Measurements from ENCODE around the gene ATRNL1.

ATRNL1 gene

DNA sequence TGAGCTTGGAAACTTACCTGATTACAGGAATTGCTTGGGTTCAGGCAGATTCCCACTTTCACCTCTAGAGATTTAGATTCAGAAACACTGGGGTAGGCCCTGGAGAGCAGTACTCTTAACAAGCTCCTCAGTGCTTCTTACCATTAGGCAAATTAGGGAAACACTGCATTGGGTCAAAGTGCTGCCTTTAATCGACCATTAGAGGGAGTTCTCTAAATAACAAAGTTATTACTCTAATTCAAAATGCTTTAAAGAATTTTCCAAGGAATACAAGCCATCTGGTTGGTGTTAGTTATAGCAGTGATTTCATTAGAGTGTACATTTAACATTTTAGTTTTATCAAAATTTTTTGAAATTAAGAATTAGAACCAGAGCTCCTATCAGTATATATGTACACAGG lies 855.3 kb downstream of the ATRNL1 start:
- DNase-seq (ENCODE audit: low spot score): no peak

DNA sequence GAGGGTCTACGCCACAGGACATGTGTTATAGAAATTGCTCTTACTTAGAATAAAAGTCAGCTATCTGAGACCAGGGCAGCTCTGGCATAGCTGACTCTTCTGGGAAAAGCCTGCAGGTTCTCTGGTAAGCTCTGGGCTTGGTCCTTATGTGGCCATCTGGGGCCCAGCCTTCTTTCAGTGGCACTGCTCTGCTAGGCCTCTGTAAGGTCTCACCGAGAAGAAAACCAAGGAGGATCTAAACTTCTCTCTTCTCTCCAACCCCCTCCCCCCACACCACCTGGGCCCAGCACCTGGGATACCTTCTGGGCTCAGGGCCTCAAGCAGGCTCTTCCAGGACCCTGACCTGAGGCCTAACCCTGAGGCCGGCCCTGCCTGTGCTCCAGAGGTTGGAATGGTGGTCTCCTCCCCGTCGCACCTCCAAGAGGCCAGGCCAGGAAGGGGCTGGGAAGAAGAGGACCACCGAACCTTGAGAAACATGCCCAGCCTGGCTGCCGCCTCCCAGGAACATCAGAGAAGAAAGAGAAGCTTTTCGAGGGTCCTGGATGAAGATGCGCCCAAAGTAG lies 856.2 kb downstream of the ATRNL1 start:
- no peak for DNase-seq (ENCODE audit: low spot score)

DNA sequence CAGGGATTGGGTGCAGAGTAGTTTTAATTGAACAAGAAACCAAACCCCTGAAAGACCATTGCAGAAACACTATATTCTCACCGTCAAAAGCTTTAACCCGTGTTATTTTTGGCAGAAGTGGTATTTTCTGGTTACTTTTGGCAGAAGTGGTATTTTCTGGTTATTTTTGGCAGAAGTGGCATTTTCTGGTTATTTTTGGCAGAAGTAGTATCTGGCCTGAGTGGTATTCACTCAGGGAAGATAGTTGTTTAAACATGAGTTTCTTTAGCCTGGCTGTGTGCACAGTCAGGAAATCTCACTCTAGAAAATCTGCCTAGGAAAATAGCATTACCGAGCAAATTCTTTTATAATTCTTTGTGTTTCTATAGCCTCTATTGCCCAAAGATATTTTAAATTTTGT lies 857.2 kb downstream of the ATRNL1 start:
- no peak for DNase-seq (ENCODE audit: low spot score)

DNA sequence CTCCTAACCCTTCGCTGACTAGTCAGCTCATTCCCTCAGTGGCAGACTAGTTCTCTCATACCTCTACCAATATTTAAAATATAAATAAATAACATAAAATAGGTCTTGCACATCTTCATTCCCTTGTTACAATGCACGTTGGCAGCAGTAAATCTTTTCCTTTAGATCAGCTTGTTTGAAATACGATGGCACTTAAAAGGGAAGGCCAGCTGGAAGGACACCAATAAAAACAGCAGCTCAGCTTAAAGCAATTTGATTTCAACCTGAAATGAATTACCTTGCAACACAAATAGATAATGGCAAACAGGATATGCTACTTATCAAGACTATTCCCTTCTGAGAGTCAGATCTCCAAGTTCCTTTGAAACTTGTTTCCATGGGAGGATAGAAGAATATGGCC lies 858.1 kb downstream of the ATRNL1 start:
- DNase-seq (ENCODE audit: low spot score): no peak

DNA sequence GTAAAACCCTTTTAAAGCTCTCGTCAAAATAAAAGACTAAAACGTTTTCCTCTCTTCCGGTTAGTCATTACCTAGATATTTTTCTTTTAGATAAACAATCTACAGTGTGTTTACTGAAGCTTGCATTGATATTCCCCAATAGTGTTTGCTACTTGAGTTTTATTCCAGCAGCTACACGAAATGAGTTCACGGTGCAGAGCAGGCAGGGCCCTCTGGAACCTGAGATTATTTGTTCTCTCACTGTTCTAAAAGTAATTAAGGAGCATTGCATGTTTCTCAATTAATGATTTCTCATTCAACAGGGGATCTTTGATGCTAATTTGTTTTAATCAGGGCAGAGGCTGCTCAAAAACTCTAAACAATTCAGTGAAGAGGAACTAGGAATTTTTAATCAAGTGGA lies 860.1 kb downstream of the ATRNL1 start:
- no peak for DNase-seq (ENCODE audit: low spot score)

DNA sequence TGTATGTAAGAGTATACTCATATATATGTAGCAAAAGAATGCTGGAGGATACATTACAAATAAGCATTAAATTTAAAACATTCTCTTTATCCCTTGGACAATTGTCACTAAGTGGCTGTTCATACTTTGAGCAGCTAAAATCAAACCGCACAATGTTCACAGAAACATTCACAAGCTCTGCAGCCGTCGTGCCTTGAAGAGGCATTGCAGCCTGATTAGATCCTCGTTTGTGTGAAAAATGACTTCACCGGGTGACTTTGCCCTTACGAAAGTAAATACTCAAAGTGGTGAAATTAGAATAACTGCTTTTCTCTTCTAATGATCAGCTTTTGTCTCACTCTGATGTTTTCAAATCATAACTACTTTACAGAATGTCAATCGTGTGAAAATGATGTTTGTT lies 860.8 kb downstream of the ATRNL1 start:
- no peak for DNase-seq (ENCODE audit: low spot score)

DNA sequence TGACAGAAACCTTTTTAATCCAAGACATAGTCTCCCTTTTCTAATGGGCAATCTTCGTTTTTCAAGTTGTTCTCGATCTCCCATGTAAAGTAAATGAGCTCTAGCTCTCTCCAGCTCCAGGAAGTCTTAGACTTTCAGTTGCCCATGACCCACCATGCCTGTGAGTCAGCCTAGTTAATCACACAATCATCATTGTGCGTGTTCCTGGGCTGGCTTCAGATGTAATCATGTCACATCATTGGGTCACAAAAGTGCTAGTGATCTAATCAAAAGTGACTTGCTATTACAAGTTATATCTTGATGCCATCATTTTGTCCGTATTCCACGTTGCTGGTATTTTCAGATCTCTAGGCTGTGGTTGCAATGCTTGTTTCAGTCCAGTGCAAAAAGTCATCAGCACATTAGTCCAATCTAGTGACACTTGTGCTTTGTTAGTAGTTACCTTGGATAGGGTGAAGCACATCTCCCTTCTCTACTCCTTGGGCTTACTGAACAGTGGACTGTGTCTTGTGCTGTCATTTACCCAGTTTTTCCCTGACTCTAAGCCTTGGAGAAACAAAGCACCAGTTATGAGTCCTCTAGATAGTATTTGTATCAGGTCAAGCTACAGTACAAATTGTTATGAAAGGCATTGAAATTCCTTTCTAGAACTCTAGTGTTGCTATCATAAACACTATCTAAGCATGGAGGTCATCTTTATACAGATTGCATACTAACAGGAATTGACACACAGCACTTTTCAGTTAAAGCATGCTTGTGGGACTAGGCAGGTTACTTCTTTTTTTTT lies 863.3 kb downstream of the ATRNL1 start:
- no peak for DNase-seq (ENCODE audit: low spot score)

DNA sequence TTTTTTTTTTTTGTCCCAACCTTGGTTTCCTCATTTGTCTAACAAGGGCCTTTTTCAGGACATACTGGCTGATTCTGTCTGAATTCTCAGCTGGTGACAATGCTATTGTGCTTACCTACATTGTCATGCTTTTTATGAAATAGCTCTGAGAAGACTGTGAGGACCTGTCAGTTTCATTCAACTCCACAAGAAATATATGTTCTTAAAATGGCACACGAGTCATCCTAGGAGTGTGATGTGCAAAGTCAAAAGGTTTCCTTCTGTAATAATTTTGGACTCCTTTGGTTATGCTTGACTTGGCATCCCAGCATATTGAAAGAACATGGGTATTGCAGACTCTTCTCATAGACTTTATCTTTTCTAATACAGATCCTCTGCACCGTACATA lies 863.8 kb downstream of the ATRNL1 start:
- DNase-seq (ENCODE audit: low spot score): no peak

DNA sequence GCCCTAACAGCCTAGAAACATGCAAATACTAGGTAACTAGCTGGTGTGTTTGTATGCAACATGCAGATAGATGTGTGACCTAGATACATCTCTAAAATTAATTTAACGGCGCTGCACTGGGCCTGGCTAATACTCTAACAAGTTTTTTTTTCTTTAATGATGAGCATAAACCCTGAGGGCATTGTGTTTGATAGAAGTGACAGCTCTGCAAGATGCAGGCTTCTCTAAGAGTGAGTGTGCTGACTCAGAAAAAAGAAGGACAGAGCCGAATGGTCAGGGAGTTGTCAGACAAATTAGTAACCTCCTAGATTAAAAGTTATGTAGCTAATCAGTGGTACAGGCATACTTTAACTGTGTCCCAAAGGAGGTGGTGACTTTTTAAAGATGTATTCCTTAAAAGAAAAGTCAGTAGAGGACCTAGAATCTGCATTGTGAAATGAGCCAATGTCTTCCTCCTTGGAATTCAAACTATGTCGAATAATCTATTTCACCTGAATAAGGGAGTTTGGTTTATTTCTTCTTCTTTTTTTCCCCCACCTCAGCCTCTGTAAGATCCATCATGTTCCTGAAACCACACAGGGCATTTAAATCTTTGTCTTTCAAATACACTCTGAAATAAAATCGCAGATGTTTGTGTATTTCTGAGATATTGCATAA lies 864.7 kb downstream of the ATRNL1 start:
- no peak for DNase-seq (ENCODE audit: low spot score)

DNA sequence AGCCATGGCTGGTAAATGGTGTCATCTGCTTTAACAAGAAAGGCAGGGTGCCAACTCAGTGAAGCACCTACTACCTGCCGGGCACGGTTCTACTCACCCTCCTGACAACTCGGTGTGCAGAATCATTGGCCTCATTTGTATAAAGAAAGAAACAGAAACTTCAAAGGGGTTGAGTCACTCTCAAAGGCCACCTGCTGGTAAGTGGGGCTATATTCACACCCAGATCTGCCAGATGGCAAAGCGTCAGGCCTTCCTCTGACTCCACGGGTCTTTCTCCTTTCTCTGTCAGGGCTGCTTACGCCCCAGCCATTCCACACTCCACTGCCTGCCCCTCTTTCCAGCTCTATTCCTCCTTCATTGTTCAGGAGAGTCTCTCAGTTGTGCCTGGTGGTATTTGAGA lies 870.7 kb downstream of the ATRNL1 start:
- DNase-seq (ENCODE audit: low spot score): no peak

DNA sequence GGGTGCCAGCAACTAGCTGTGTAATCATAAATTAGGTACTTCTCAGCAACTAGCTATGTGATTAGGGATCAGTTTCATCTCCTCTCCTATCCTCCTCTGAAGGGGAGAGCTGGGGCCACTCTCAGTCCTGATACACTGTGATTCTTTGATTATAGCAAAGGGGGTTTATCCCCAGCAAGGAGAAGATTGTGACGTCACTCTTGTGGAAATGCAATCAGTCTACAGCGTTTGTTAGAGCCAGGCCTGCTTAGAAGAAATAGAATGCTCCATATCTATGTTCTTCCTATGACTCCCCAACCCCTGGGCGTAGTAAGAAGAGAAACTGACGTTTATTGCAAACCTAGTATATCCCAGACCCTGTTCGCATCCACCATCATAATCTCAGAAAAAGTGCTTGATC lies 871.7 kb downstream of the ATRNL1 start:
- no peak for DNase-seq (ENCODE audit: low spot score)

DNA sequence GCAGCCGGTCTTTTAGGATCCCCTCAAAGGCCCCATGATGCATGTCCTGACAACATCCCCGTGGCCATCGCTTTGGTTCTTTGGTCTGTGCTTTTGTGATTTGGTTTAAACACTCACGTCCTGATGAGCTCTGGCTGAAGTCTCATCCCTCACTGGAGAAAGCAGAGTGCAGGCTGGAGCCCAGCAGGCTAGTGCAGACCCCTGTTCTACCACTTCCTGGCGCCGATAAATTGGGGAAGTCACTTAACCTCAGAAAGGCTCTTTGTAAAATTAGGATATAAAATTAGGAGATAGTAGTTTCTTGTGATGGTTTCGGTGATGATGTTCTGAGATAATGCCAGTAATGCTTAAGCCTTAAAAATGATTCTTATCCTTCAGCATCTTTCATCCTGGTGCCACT lies 872.2 kb downstream of the ATRNL1 start:
- no peak for DNase-seq (ENCODE audit: low spot score)

DNA sequence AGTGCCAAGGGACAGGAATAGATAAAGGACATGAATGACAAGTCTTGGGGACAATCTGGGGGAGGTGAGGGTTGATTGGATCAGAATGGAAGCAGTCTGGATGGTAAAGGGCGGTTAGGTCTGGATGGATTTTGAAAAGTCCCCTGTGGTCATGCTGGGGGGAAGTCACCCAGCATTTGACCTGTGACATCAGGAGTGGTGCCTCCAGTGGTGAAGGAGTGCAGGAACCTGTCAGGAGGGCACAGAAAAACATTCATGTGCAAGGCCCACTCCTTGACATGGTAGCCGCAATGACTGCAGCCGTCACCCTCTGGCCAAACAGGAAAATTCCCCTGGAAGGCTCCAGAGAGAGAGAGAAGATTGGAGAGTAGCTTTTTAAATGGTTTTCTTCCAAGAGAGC lies 875.1 kb downstream of the ATRNL1 start:
- DNase-seq (ENCODE audit: low spot score): no peak

DNA sequence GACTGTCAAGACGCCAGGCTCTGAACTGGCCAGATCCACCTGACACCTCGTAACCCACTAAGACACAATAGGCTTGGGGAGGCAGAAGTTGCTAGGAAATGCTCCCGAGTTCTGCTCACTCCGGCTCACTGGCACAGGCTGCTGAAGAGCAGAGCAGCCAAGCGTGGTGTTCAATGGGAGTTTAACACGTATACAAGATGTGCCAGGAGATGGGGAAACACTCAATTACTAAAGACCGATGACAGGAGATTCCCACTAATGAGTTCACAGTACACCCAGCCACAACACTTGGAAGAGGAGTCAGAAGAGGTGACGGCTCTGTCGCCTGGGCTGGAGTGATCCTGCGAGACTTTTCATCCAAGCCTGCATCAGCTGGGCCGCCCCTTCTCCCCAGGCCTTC lies 876.4 kb downstream of the ATRNL1 start:
- DNase-seq (ENCODE audit: low spot score): no peak

DNA sequence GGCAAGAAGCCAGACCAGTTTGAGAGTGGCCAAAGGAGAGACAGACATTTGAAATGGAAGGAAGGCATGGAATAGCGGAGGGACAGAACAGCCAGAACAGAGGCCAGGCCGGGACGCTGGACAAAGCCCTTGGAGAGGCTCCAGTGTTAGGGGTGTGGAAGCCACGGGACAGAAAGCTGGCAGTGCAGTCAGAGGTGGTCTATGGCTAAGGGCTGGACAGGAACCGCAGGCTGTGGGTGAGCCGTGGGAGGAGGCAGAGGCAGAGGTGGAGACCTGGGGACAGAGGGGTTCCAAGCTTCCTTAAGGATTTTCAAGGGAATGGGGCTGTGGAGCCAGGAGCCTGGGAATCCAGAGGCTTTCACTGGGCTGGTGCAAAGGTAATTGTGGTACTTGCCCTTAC lies 878.8 kb downstream of the ATRNL1 start:
- no peak for DNase-seq (ENCODE audit: low spot score)

DNA sequence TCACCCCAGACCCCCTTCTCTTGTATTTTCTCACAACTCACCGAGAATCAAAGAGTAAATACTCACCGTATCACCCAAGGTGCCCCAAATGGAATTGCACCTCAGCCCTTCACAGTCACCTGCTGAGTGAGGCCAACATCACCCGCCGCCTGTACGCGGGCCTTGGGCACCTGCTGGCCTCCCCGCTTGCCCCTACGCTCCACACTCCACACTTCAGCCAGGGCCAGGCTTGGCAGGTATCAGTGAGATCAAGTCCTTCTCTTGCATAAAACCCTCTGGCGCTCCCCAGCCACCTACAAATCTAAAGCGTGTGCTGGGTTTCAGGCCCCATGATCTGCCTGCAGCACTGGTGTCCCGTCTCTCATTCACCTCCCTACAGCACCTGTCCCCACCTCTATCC lies 879.3 kb downstream of the ATRNL1 start:
- DNase-seq (ENCODE audit: low spot score): no peak

DNA sequence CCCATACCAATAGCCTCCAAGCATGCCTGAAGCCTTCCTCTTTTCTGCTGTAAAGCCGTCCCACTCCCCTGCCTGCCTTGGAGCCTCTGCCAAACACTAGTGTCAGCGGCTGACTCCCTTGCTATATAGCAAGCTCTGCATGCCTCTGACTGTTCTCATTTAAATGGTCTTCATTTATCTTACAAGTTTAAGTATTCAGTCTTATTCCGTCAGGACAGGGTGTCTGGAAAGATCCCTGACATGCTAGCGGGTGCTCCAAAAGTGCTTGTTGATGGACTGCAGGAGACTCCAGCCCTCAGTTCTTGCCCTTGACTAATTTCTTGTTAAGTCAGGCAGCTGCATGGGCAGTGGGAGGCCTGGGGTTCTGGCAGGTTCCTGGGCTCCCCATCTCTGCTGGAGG lies 881.2 kb downstream of the ATRNL1 start:
- DNase-seq (ENCODE audit: low spot score): no peak

DNA sequence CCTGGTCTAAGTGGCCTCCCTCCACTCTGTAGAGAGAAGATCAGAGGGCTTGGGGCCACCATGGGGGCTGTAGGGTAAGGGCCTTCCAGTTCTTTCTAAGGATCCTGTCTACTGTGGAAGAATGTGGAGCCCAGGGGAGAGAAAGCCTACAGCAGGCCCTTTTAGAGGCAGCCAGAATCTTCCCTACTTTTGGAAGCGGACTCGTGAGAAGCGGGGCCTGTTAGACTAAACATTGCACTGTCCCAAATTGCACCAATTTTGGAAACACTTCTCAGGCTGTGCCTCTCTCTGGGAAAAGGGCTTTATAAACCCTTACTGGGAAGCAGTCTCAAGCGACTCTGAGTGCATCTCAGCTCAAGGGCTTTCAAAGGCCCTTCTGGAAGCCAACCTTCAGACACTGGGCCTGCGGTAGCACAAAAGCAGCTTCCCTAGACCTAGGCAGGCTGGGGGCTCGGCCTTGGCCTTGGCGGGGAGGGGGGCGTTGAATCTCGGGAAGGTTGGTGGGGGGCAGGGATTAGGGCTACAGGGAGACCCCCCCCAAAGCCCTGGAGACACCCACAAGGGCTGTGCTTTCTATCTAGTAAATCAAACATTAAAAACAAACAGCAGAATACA lies 881.8 kb downstream of the ATRNL1 start:
- DNase-seq (ENCODE audit: low spot score): no peak

DNA sequence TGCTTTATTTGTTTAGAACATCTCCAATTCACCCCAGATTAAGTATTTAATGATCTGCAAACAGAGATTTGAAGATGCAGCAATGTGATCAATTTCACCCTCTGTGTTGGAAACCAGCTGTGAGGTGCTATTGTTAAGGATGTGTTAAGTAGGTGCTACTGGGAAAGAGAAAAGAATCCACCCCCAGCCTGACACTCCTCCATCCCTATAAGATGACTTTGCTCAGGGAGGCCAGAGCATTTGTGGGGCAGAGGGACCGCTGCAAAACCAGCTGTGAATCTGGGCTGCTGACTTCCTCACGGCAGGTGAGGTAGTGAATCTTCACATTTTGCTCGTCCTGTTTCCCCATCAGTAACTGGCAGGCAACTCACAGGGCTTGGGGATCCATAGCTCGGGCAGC lies 882.3 kb downstream of the ATRNL1 start:
- DNase-seq (ENCODE audit: low spot score): no peak

DNA sequence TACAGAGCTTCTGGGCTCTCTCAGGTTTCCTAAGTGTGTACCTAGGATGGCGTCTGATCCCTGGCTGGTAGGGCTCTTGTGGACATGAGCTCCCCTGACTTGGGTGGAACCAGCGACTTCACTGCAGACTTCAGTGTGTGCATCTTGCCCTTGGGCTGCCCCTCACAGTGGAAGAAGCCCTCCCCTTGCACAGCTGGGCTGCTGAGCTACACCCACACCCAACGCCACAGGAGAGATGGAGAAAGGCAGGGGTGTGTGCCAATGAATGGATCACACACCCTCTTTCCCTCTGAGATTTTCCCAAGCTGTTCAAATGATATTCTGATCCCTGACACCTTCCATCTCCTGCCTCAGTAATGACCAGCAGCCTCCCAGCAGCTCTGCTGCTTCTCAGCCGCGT lies 883.2 kb downstream of the ATRNL1 start:
- no peak for DNase-seq (ENCODE audit: low spot score)

DNA sequence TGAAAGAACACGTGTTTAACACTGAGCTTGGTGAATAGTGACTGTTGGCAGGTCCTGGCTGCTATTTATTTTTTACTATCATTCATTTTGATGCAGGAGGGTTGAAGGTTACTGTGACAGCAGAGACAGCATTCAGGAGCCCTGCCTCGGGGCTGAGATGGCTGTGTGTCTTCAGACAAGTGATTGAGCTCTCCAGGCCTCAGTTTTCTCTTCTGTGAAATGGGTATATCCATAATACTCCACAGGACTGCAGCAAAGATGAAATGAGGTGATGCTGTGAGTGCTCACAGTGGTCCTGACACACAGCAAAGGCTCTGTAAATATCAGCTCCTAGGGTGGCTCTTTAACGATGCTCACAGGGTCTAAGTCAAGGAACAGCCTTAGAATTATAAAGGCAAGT lies 884.7 kb downstream of the ATRNL1 start:
- no peak for DNase-seq (ENCODE audit: low spot score)

DNA sequence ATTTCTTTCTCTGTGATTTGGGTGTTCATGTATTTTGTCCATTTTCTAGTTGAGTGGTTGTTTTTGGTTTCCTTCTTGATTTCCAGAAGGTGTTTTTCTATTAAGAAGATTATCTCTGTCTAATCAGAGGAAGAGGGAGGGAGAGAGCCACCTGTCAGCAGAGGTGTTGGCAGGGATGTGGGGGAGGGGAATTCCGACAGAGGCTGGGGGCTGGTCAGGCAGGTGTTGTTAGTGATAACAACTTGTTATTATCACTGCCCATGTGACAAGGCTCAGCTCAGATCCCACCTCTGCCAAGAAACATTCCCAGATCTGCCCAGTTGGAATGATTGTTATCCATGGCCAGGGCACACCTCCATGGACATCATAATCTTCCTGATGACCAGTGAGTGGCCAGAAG lies 886.4 kb downstream of the ATRNL1 start:
- DNase-seq (ENCODE audit: low spot score): no peak

DNA sequence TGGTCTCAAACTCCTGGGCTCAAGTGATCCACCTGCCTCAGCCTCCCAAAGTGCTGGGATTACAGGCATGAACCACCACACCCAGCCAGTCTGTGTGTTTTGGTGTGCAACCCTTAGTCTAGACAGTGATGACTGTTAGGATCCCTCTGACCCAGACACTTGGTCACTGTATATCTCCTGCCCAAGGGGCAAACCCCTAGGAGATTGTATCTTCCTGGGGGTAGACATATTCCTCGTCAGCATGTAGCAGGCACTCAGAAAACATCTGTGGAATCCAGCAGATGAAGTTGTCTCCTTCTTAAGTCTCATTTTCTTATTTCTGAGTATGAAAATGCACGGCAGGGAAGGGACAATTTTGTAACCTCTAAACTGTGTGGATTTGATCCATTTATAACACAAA lies 887.3 kb downstream of the ATRNL1 start:
- no peak for DNase-seq (ENCODE audit: low spot score)
